Measurements from ENCODE around the gene SHPK. TPM values are rescaled to one million over a fixed set of nuclear protein-coding genes. Genes with fewer than 3 reads are reported as not detected.
"Not testable (repeated sequence)": the region's sequence is repeated elsewhere in the genome, so short reads cannot be mapped to it uniquely, and the experiment has no call there.

The SHPK gene
- total and polyA plus RNA-seq, 12 donors = 2.3 to 7.6 (median 4.2) TPM

DNA sequence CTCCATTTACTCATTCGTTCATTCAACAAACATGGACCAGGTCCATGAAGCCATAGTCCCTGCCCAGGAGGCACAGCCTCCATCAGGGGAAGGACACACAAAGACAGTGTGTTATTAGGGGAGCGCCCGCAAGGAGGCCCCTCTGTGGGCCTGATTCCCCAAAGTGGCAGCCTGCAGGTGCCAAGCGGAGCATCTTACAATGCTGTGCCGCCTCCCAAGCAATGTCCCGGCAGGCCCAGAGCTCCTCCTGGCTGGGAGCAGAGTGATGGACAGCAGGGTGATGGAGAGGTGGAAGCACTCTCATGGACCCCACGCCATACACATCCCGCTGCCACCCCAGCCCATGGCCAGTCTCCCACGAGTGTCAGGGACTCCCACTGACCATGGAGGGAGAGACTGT lies 52.6 kb downstream of the SHPK start:
- peaks cover 3 to 88% (median 29%) of the 10 kb centered on the region in 9 donors for H3K36me3 ChIP-seq
- ATAC-seq (no peak), DNase-seq (no peak)
- TF ChIP-seq, protein P1, sequence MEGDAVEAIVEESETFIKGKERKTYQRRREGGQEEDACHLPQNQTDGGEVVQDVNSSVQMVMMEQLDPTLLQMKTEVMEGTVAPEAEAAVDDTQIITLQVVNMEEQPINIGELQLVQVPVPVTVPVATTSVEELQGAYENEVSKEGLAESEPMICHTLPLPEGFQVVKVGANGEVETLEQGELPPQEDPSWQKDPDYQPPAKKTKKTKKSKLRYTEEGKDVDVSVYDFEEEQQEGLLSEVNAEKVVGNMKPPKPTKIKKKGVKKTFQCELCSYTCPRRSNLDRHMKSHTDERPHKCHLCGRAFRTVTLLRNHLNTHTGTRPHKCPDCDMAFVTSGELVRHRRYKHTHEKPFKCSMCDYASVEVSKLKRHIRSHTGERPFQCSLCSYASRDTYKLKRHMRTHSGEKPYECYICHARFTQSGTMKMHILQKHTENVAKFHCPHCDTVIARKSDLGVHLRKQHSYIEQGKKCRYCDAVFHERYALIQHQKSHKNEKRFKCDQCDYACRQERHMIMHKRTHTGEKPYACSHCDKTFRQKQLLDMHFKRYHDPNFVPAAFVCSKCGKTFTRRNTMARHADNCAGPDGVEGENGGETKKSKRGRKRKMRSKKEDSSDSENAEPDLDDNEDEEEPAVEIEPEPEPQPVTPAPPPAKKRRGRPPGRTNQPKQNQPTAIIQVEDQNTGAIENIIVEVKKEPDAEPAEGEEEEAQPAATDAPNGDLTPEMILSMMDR (IDR thresholded peaks at IDR 0.05) = no peak
- no peak overlapping the region for H3K4me3 ChIP-seq
- H3K27ac ChIP-seq = no peak overlapping the region
- WGBS, 2 donors = 94 to 97% methylated on average over 9 of the region's 9 CpGs
- intact Hi-C loops (cut with DNase I) = no loop called here
- no peaks in the 10 kb centered on the region for H3K9me3 ChIP-seq
- no peaks in the 10 kb centered on the region for H3K27me3 ChIP-seq
- no peaks in the 10 kb centered on the region for H3K4me1 ChIP-seq

DNA sequence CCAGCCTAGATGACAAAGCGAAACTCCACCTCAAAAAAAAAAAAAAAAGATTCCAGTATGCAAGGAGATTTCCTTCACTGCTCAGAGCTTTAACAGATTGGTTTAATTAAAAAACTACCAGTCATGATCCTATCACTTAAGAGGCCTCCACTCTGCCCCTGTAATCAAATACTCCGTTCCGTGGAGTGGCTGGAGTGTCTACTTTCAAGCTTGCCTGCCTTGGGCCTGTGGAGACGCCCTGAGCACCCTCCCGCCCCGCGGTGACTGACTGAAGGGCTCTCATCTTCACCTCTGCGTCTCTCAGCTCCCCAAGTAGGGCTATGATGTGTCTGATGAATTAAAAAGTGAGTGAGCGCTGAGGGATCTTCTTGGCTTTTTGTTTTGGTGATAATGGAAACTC lies 53.1 kb downstream of the SHPK start:
- TF ChIP-seq, protein P1 (IDR thresholded peaks at IDR 0.05) = no peak
- ATAC-seq = no peak

DNA sequence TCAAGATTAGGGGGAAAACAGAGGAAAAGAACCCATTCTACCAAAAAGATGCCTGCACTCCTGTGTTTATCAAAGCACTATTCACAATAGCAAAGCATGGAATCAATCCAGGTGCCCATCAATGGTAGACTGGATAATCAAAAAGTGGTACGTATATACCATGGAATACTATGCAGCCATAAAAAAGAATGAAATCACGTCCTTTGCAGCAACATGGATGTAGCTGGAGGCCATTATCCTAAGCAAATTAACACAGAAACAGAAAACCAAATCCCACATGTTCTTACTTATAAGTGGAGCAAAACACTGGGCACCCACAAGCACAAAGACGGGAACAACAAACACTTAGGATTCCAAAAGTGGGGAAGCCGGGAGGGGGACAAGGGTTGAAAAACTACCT lies 57.4 kb downstream of the SHPK start:
- H3K4me1 ChIP-seq; ATAC-seq; intact Hi-C loops (cut with DNase I): not testable (repeated sequence)

More for the DNA sequence above, 53.1 kb downstream of the SHPK start:
- peaks cover 0 to 85% (median 24%) of the 10 kb centered on the region in 9 donors for H3K36me3 ChIP-seq
- H3K4me3 ChIP-seq = no peak overlapping the region
- no peak overlapping the region for H3K27ac ChIP-seq
- DNase-seq = no peak
- H3K4me1 ChIP-seq = no peaks in the 10 kb centered on the region
- WGBS, 2 donors = 93 to 96% methylated on average over 9 of the region's 9 CpGs
- intact Hi-C loops (cut with DNase I) = no loop called here
- no peaks in the 10 kb centered on the region for H3K9me3 ChIP-seq
- no peaks in the 10 kb centered on the region for H3K27me3 ChIP-seq

DNA sequence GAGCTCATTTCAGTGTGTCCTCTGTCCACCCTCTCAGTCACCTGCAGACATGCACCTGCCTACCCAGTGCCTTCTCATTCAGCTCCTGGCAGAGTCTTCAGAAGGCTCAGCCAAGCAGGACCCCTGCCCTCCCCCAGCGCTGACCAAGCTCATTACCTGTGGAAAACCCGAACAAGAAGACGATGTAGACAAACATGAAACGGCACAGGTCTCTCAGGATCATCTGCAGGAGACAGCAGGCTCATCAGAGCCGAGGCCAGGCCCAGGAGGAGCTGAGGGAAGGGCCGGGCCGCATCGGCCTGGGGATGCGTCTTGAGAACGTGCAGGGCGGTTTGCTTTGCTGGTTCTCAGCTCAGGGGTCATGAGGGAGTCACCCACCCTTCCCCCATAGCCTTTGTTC lies 59.1 kb downstream of the SHPK start:
- TF ChIP-seq, protein P1 (IDR thresholded peaks at IDR 0.05) = no peak
- ATAC-seq = no peak
- intact Hi-C loops (cut with DNase I) = no loop called here
- Histone ChIP-seq H3K36me3 (peaks cover 0 to 80% (median 5%) of the 10 kb centered on the region in 9 donors), H3K9me3 (no peaks in the 10 kb centered on the region), H3K27me3 (no peaks in the 10 kb centered on the region), H3K4me3 (no peak overlapping the region), H3K4me1 (peaks cover 0 to 6% (median 0%) of the 10 kb centered on the region in 9 donors), H3K27ac (no peak overlapping the region)
- DNase-seq = no peak
- 89 to 92% methylated on average over 11 of the region's 11 CpGs for WGBS, 2 donors

More for the DNA sequence above, 57.4 kb downstream of the SHPK start:
- H3K36me3 ChIP-seq = peaks cover 0 to 79% (median 12%) of the 10 kb centered on the region in 9 donors
- not testable (repeated sequence) for H3K27ac ChIP-seq, DNase-seq, H3K27me3 ChIP-seq, H3K9me3 ChIP-seq, H3K4me3 ChIP-seq
- WGBS, 2 donors = 74 to 99% methylated on average over 4 of the region's 4 CpGs

DNA sequence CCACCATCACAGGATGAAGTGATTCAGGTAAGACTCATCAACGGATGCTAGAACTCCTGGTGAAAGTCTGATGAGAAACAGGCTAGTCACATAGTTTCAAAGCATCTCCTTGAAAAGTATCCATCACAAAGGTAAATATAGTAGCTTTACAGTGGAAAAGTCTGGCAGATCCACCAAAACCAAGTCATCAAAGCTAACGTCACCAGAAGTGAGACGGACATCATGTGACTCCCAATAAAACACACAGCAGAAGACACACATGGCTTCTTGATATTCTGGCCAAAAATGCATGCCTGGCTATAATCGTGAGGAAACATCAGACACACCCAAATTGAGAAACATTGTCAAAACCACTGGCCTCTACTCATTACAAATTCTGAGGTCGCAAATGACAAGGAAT lies 60.5 kb downstream of the SHPK start:
- TF ChIP-seq, protein P1 (IDR thresholded peaks at IDR 0.05) = no peak
- Histone ChIP-seq H3K4me1 (peaks cover 0 to 6% (median 0%) of the 10 kb centered on the region in 9 donors), H3K9me3 (no peaks in the 10 kb centered on the region), H3K27ac (no peak overlapping the region), H3K4me3 (no peak overlapping the region), H3K36me3 (peaks cover 3 to 85% (median 14%) of the 10 kb centered on the region in 9 donors), H3K27me3 (no peaks in the 10 kb centered on the region)
- intact Hi-C loops (cut with DNase I) = no loop called here
- WGBS, 2 donors = 77% methylated on average over 5 of the region's 5 CpGs
- ATAC-seq = no peak
- DNase-seq = no peak
